Smooth muscle cell (in vitro differentiated cells): ENCODE results near the gene ASAH2. TPM values are rescaled to one million over a fixed set of nuclear protein-coding genes. Genes with fewer than 3 reads are reported as not detected.

Source experiments
- DNase-seq: peaks from one replicate; lab custom pipeline; 2025; ENCODE audit not compliant: unreplicated experiment; lab: John Stamatoyannopoulos, UW
- H2AFZ ChIP-seq: fragments of 200-600 bp; sonication (generic); 2 replicates; pipeline ENCODE4 v1.6.0; 2016; ENCODE audit warnings: antibody characterized with exemption, low read depth, mild to moderate bottlenecking
- H3F3A ChIP-seq: fragments of 200-600 bp; sonication (generic); 2 replicates; pipeline ENCODE4 v1.6.0; 2017; ENCODE audit warnings: antibody characterized with exemption, low read depth
- H3K27ac ChIP-seq: fragments of 200-600 bp; sonication (generic); 2 replicates; pipeline ENCODE4 v1.5.1; 2016; ENCODE audit warnings: low read depth, mild to moderate bottlenecking
- H3K27me3 ChIP-seq: fragments of 200-600 bp; sonication (generic); 2 replicates; pipeline ENCODE4 v1.6.1; 2016; ENCODE audit warnings: low read depth, mild to moderate bottlenecking
- H3K36me3 ChIP-seq: fragments of 200-600 bp; sonication (generic); 2 replicates; pipeline ENCODE4 v1.5.1; 2016; ENCODE audit warnings: low read depth
- H3K4me1 ChIP-seq: fragments of 200-600 bp; sonication (generic); 2 replicates; pipeline ENCODE4 v1.5.1; 2016; ENCODE audit warnings: low read depth
- H3K4me2 ChIP-seq: fragments of 200-600 bp; sonication (generic); 2 replicates; pipeline ENCODE4 v1.6.0; 2016; ENCODE audit warnings: mild to moderate bottlenecking
- H3K4me3 ChIP-seq: fragments of 200-600 bp; sonication (generic); 2 replicates; pipeline ENCODE4 v1.5.1; 2016; ENCODE audit warnings: mild to moderate bottlenecking
- H3K79me2 ChIP-seq: fragments of 200-600 bp; sonication (generic); 2 replicates; pipeline ENCODE4 v1.6.0; 2016; ENCODE audit warnings: low read depth, mild to moderate bottlenecking
- H3K9ac ChIP-seq: fragments of 200-600 bp; sonication (generic); 2 replicates; pipeline ENCODE4 v1.6.0; 2016; ENCODE audit warnings: low read depth
- H3K9me3 ChIP-seq: fragments of 200-600 bp; sonication (generic); replicated peaks from 2 replicates; pipeline ENCODE4 v1.5.1; 2016; ENCODE audit warnings: low read depth
- H4K20me1 ChIP-seq: fragments of 200-600 bp; sonication (generic); 2 replicates; pipeline ENCODE4 v1.6.0; 2016; ENCODE audit warnings: low read depth
- CTCF ChIP-seq: fragments of 200-600 bp; sonication (generic); IDR thresholded peaks from 2 replicates; pipeline ENCODE4 v1.5.1; 2017; ENCODE audit warnings: borderline replicate concordance, mild to moderate bottlenecking, antibody characterized with exemption; ENCODE audit not compliant: insufficient read depth, poor library complexity, severe bottlenecking
- WGBS: methylation state at CpG from one replicate; pipeline ENCODE4 v1.1.7; 2016; ENCODE audit warnings: low lambda C conversion rate; 5-methylcytosine and 5-hydroxymethylcytosine counted together
- polyA plus RNA-seq: library from polyadenylated mRNA; unstranded; fragments of >200 nt; fragmentation: Nextera tagmentation; extraction: Ambion mirVana; gene quantifications from 2 replicates; pipeline ENCODE4 v1.2.1, GENCODE V29; 2016
- total RNA-seq: library from RNA; depleted of rRNA; stranded (reverse); fragments of >200 nt; gene quantifications from 2 replicates; pipeline ENCODE4 v1.2.3, GENCODE V29; 2014

ASAH2 gene
- total RNA-seq (1.3 and 4.1 TPM in 2 replicates), polyA plus RNA-seq (0.93 and 1.6 TPM in 2 replicates)

DNA sequence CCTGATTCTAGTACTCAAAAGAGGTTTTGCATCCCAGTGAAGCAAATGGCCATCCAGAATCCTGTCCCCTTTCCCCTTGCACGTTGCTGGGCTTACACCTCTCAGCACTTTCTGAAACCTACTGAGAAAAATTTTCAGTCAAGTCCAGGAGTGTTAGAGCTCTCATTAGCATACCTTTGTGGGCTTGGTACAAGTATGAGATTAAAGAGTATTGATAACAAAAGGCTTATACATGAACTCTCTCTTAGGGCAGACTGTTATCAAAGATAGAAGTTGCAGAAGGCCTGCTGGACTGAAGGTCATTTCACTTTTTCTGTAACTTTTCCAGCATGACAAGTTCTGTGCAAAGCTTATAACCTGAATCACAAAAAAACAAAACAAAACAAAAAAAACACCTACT is at the start of gene ASAH2:
Gene ASAH2, minus strand, starts transcription at position 123 of the 400 bp plus-strand sequence. CDS start 2,906 bp downstream, outside the sequence.
- Histone ChIP-seq H4K20me1 (no peaks in the 10 kb centered on the region), H3K27me3 (peaks cover 4% of the 10 kb centered on the region), H3K79me2 (no peaks in the 10 kb centered on the region), H3K4me2 (no peak within 1 kb of the TSS), H3F3A (no peaks in the 10 kb centered on the region), H3K27ac (no peak within 1 kb of the TSS), H3K4me1 (no peaks in the 10 kb centered on the region), H3K9me3 (no peaks in the 10 kb centered on the region), H3K36me3 (no peaks in the 10 kb centered on the region), H2AFZ (no peak within 1 kb of the TSS), H3K4me3 (no peak within 1 kb of the TSS), H3K9ac (no peak within 1 kb of the TSS)
- WGBS: 35% methylated on average over 1 of the region's 1 CpG
- DNase-seq: no peak
- no peak for TF ChIP-seq CTCF

DNA sequence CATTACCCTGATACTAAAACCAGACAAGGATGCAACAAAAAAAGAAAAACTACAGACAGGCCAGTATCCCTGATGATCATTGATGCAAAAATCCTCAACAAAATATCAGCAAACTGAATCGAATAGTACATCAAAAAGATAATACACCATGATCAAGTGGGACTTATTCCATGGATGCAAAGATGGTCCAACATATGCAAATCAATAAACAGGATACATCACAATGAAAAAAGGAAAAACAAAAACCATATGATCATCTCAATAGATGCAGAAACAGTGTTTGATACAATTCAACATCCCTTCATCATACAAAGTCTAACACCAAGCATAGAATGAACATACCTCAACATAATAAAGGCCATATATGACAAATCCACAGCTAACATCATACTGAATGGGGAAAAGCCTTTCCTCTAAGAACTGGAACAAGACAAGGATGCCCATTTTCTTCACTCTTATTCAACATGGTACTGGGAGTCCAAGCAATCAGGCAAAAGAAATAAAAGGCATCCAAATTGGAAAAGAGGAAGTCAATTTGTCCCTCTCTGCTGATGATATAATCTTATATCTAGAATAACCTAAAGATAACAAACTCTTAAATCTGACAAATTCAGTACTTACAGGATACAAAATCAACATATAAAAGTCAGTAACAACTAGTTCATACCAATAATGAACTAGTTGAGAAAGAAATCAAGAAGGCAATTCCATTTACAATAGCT is 48.8 kb upstream of the ASAH2 start:
- H3K27me3 ChIP-seq: no peaks in the 10 kb centered on the region

GRCh38 chr10:50295367-50295766 is 44.1 kb upstream of the ASAH2 start:
- H3K27me3 ChIP-seq: no peaks in the 10 kb centered on the region
- H2AFZ ChIP-seq: no peak overlapping the region
- no peaks in the 10 kb centered on the region for H3K79me2 ChIP-seq
- H3K4me1 ChIP-seq: no peaks in the 10 kb centered on the region
- H4K20me1 ChIP-seq: no peaks in the 10 kb centered on the region
- DNase-seq: no peak
- 97% methylated on average over 1 of the region's 1 CpG for WGBS
- no peak for TF ChIP-seq CTCF
- no peak overlapping the region for H3K4me3 ChIP-seq
- no peak overlapping the region for H3K27ac ChIP-seq
- no peaks in the 10 kb centered on the region for H3K9me3 ChIP-seq
- no peaks in the 10 kb centered on the region for H3F3A ChIP-seq
- no peaks in the 10 kb centered on the region for H3K36me3 ChIP-seq
- H3K9ac ChIP-seq: no peak overlapping the region
- H3K4me2 ChIP-seq: no peak overlapping the region

More for the DNA sequence above, 48.8 kb upstream of the ASAH2 start:
- no peak overlapping the region for H3K4me3 ChIP-seq
- no peak overlapping the region for H3K27ac ChIP-seq
- H3K36me3 ChIP-seq: no peaks in the 10 kb centered on the region
- no peaks in the 10 kb centered on the region for H4K20me1 ChIP-seq
- no peak overlapping the region for H3K9ac ChIP-seq
- H3K79me2 ChIP-seq: no peaks in the 10 kb centered on the region
- no peaks in the 10 kb centered on the region for H3K9me3 ChIP-seq
- no peak for TF ChIP-seq CTCF
- H2AFZ ChIP-seq: no peak overlapping the region
- H3F3A ChIP-seq: no peaks in the 10 kb centered on the region
- H3K4me2 ChIP-seq: no peak overlapping the region
- H3K4me1 ChIP-seq: no peaks in the 10 kb centered on the region
- 88% methylated on average over 1 of the region's 1 CpG for WGBS
- no peak for DNase-seq

DNA sequence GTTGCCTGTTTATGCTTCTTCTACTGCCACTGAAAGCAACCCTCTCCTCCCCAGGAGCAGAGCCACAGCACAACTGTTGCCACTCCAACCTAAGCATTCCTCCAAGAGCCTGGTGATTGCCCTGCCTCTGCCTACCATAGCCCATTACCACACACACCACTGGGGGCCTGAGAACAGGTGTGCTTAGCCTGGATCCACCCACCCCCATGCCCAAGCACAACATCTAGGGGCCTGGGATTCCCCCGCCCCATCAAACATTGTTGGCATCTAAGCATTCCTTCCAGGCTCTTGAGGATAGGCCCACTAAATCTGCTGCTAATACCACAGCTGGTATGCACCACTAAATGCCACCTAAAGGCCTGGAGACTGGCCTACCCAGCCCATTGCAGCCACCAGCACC is 43.3 kb upstream of the ASAH2 start:
- Histone ChIP-seq H4K20me1 (no peaks in the 10 kb centered on the region), H3K9ac (no peak overlapping the region), H3K4me2 (no peak overlapping the region), H3K9me3 (no peaks in the 10 kb centered on the region), H3K27me3 (no peaks in the 10 kb centered on the region), H3K79me2 (no peaks in the 10 kb centered on the region), H3K4me3 (no peak overlapping the region), H3K4me1 (no peaks in the 10 kb centered on the region), H3K27ac (no peak overlapping the region), H2AFZ (no peak overlapping the region), H3K36me3 (no peaks in the 10 kb centered on the region), H3F3A (no peaks in the 10 kb centered on the region)
- TF ChIP-seq CTCF: no peak
- DNase-seq: no peak
- WGBS: 100% methylated on average over 1 of the region's 1 CpG
